Activated CD4-positive, alpha-beta T cell treated with anti-CD3 and anti-CD28 coated beads for 48 hours (primary cell): ENCODE results near the gene HRC.
"Not testable (repeated sequence)": the region's sequence is repeated elsewhere in the genome, so short reads cannot be mapped to it uniquely, and the experiment has no call there.

Source experiments
- DNase-seq: peaks from one replicate; pipeline ENCODE4 v3.0.0-alpha.2; 2020

HRC gene

DNA sequence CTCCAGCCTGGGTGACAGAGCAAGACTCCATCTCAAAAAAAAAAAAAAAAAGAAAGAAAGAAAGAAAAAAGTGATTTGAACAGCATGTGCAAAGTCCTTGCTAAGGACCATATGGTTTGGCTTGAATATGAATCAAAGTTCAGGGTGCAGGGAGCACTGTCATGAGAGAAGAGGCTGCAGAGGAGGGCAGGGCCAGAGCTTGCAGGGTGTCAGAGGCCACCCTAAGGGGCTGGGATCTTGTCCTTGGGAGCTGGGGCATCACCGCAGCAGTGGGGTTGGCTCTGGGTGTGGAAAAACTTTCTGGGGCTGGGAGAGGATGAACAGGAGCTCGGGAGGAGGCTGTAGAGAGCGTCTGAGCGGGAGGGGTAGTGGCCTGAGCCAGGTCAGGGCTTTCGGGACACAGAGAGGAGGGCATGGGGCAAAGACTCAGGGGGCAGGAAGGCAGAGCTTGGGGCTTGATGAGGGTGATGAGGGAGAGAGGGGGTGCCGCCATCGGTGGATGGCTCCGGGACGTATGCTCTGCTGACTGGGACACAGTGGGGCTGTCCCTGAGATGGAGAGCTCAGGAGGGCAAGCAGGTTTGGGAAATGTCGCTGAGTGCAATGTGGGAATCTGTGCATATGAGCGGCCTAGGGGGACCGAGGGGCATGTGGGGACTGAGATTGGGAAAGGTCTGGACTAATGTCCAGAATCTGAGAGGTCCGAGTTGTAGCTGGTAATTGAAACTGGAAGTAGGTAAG is 5.4 kb upstream of the HRC start:
- DNase-seq: no peak

DNA sequence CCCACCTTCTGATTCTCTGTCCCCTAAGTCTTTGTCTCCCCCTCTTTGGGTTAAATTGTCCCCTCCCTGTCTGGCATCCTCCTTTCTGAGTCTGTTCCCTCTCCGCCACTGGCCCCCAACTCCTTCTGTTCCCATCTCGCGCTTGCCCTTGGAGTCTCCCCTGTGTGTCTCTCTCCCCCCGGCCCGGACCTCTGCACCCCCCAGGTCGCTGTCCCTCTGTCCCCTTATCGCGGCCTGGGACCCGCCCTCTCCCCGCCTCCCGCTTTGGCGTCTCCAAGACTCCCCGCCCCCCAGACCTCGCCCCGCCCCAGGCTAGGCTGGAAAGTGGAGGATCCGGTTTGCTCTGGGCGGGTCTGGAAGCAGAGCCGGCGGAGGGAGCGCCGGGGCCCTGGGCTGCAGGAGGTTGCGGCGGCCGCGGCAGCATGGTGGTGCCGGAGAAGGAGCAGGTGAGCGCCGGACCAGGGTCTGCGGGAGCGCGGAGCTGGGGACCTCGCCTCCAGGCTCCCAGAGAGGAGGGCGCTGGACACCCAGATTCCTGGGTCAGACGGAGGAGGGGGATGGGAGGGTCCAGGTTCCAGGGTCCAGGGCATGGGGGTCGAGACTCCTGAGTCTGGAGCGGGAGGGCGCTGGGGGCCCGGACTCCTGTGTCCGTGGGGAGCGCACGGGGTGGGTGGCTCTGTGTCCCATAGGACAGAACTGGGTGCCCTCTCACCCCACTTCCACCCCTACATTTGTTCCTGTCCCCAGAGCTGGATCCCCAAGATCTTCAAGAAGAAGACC is 2.4 kb upstream of the HRC start, which contains the start of gene TRPM4:
TRPM4 (plus strand) TSS at position 348 of the 780 bp plus-strand sequence; CDS start at position 423, 75 bp downstream.
- peak; percentile 77 for DNase-seq

GRCh38 chr19:49155820-49156346 is 687 bp upstream of the HRC start:
- DNase-seq: no peak

- DNase-seq: no peak
Measured at GRCh38 chr19:49154279-49154678, 917 bp downstream of the HRC start.

GRCh38 chr19:49153167-49153809 is 1.9 kb downstream of the HRC start:
- no peak for DNase-seq

DNA sequence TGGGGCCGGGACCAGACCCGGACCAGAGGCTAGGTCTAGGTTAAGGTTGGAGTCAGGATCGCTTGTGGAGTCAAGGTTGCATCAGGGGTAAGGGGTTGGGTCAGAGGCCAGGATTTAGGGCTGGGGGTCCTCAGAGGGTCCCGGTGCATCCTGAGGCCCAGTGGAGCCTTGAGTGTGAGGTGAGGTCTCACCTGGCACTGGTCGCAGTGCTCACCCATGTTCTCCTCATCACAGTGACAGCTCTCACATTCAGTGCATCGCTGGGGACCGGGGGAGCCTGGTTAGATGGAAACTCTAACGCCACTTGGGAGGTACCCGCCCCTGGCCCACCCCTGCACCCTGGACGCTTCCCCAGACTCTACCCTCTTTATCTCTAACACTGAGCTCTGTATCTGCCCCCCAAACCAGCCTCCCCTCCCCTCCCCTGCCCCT is 3.1 kb downstream of the HRC start:
- no peak for DNase-seq

- peak; percentile 71 for DNase-seq
Measured at GRCh38 chr19:49151267-49152118, 3.7 kb downstream of the HRC start.

DNA sequence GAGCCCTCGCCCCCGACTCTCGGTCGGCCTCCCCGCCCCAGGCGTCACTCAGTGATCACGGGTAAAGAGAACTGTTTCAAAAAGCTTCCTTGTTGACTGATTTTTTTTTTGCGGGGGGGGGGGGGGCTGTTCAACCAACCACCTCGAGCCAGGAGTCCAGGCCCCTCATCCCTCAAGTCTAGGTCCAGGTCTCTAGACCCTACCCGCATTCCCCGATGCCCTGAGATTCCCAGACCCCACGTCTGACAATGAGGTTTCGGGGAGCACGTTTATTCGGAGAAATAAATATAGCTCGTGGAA is 4.3 kb downstream of the HRC start:
- no peak for DNase-seq

- DNase-seq: peak; percentile 53
Measured at GRCh38 chr19:49150106-49150943, 4.9 kb downstream of the HRC start.

- DNase-seq: no peak
Measured at GRCh38 chr19:49149652-49150105, 5.5 kb downstream of the HRC start.

GRCh38 chr19:49148784-49149651 is 6.2 kb downstream of the HRC start:
- peak; percentile 94 for DNase-seq

GRCh38 chr19:49148044-49148682 is 7.0 kb downstream of the HRC start:
- no peak for DNase-seq

GRCh38 chr19:49146408-49146770 is 8.8 kb downstream of the HRC start:
- DNase-seq: not testable (repeated sequence)

GRCh38 chr19:49145573-49146407 is 9.4 kb downstream of the HRC start:
- peak; percentile 91 for DNase-seq

GRCh38 chr19:49142866-49143335 is 12.3 kb downstream of the HRC start:
- peak; percentile 85 for DNase-seq

GRCh38 chr19:49141352-49141751 is 13.8 kb downstream of the HRC start:
- no peak for DNase-seq

GRCh38 chr19:49140951-49141350 is 14.2 kb downstream of the HRC start:
- DNase-seq: no peak

GRCh38 chr19:49136771-49137171 is 18.4 kb downstream of the HRC start:
- no peak for DNase-seq

GRCh38 chr19:49135686-49136085 is 19.5 kb downstream of the HRC start:
- no peak for DNase-seq
